GM23338 (cell line): ENCODE results near the gene PHETA2. TPM values are rescaled to one million over a fixed set of nuclear protein-coding genes. Genes with fewer than 3 reads are reported as not detected.

Source experiments
- ATAC-seq: fragments of 200-7000 bp; cut with Tn5 transposase; 3 replicates; pipeline ENCODE4 v1.9.1; 2020
- DNase-seq: peaks from one replicate; pipeline ENCODE4 v3.0.0-alpha.2; 2015; ENCODE audit warnings: low spot score
- H2AFZ ChIP-seq: fragments of 200-600 bp; sonication (generic); 2 replicates; pipeline ENCODE4 v1.8.0; 2016; ENCODE audit warnings: antibody characterized with exemption, mild to moderate bottlenecking, moderate library complexity
- H3F3A ChIP-seq: fragments of 200-600 bp; sonication (generic); replicated peaks from 2 replicates; pipeline ENCODE4 v1.8.0; 2017; ENCODE audit warnings: antibody characterized with exemption, mixed run types, low read depth
- H3K27ac ChIP-seq: fragments of 200-600 bp; sonication (generic); 2 replicates; pipeline ENCODE4 v1.6.1; 2016; ENCODE audit warnings: low read depth
- H3K27me3 ChIP-seq: fragments of 200-600 bp; sonication (generic); 2 replicates; pipeline ENCODE4 v1.8.0; 2016; ENCODE audit warnings: mild to moderate bottlenecking, mixed run types, moderate library complexity; ENCODE audit not compliant: insufficient read depth
- H3K36me3 ChIP-seq: fragments of 200-600 bp; sonication (generic); 2 replicates; pipeline ENCODE4 v1.8.0; 2016; ENCODE audit warnings: mild to moderate bottlenecking; ENCODE audit not compliant: insufficient read depth
- H3K4me1 ChIP-seq: fragments of 200-600 bp; sonication (generic); 2 replicates; pipeline ENCODE4 v1.8.0; 2016; ENCODE audit warnings: mild to moderate bottlenecking, moderate library complexity; ENCODE audit not compliant: insufficient read depth
- H3K4me2 ChIP-seq: fragments of 200-600 bp; sonication (generic); 2 replicates; pipeline ENCODE4 v1.7.1; 2017; ENCODE audit warnings: mixed run types
- H3K4me3 ChIP-seq: fragments of 200-600 bp; sonication (generic); 2 replicates; pipeline ENCODE4 v1.6.1; 2016; ENCODE audit warnings: mixed run types
- H3K79me2 ChIP-seq: fragments of 200-600 bp; sonication (generic); replicated peaks from 2 replicates; pipeline ENCODE4 v1.8.0; 2017; ENCODE audit warnings: mild to moderate bottlenecking; ENCODE audit not compliant: insufficient read depth
- H3K9me2 ChIP-seq: fragments of 200-600 bp; sonication (generic); 2 replicates; pipeline ENCODE4 v1.8.0; 2017; ENCODE audit not compliant: insufficient read depth
- H4K20me1 ChIP-seq: fragments of 200-600 bp; sonication (generic); replicated peaks from 2 replicates; pipeline ENCODE4 v1.8.0; 2017; ENCODE audit warnings: mild to moderate bottlenecking; ENCODE audit not compliant: insufficient read depth
- H3K27ac Mint-ChIP-seq: 2 replicates; pipeline ENCODE4 v1.8.0; 2020; ENCODE audit warnings: inconsistent platforms, mild to moderate bottlenecking, moderate library complexity, mixed read lengths
- H3K27me3 Mint-ChIP-seq: 3 replicates; pipeline ENCODE4 v1.8.0; 2022; ENCODE audit warnings: low read depth, mild to moderate bottlenecking, moderate library complexity, mixed read lengths, inconsistent platforms; ENCODE audit not compliant: insufficient read depth, poor library complexity
- H3K36me3 Mint-ChIP-seq: 3 replicates; pipeline ENCODE4 v1.8.0; 2021; ENCODE audit warnings: low read depth, mild to moderate bottlenecking, inconsistent platforms, moderate library complexity, mixed read lengths
- H3K4me1 Mint-ChIP-seq: 3 replicates; pipeline ENCODE4 v1.8.0; 2020; ENCODE audit warnings: mild to moderate bottlenecking, inconsistent platforms, mixed read lengths
- H3K4me3 Mint-ChIP-seq: 3 replicates; pipeline ENCODE4 v1.8.0; 2021; ENCODE audit warnings: moderate library complexity, mild to moderate bottlenecking, inconsistent platforms, mixed read lengths
- H3K9me3 Mint-ChIP-seq: 3 replicates; pipeline ENCODE4 v1.8.0; 2020; ENCODE audit warnings: moderate library complexity, mild to moderate bottlenecking, inconsistent platforms, mixed read lengths
- CREB1 ChIP-seq: fragments of 250-450 bp; sonication (Bioruptor Pico); IDR thresholded peaks from 2 replicates; pipeline ENCODE4 v1.5.0; 2020; ENCODE audit warnings: low read depth, mild to moderate bottlenecking, moderate library complexity
- POLR2AphosphoS5 ChIP-seq: IDR thresholded peaks from 2 replicates; pipeline ENCODE4 v1.6.1; 2016; ENCODE audit warnings: antibody characterized with exemption, low read depth
- ZNF114 ChIP-seq: fragments of 250-450 bp; sonication (Bioruptor Pico); IDR thresholded peaks from 2 replicates; pipeline ENCODE4 v1.5.0; 2020; ENCODE audit warnings: mild to moderate bottlenecking, moderate library complexity
- polyA plus RNA-seq: library from polyadenylated mRNA; unstranded; fragments of >200 nt; fragmentation: Nextera tagmentation; extraction: Ambion mirVana; gene quantifications from 2 replicates; pipeline ENCODE4 v1.2.1, GENCODE V29; 2016
- total RNA-seq: library from RNA; depleted of rRNA; stranded (reverse); fragments of >200 nt; shearing (Covaris generic); gene quantifications from 2 replicates; pipeline ENCODE4 v1.2.3, GENCODE V29; 2014
- TF ChIP-seq, protein P1 (sequence below), 2 experiments: fragments of 200-600 bp in 1 of 2; sonication (generic) in 1 of 2; conservative IDR thresholded peaks; 2 replicates each; pipeline versions ENCODE4 v1.5.1 to v1.6.1; 2016 to 2017; ENCODE audit warnings: antibody characterized with exemption in 2 of 2, low read depth in 2 of 2, mild to moderate bottlenecking in 2 of 2, moderate library complexity in 1 of 2
- TF ChIP-seq, protein P2 (sequence below): fragments of 250-450 bp; sonication (Bioruptor Pico); IDR thresholded peaks from 2 replicates; pipeline ENCODE4 v1.5.0; 2020; ENCODE audit warnings: mild to moderate bottlenecking, moderate library complexity
- TF ChIP-seq, protein P3 (sequence below): IDR thresholded peaks from 2 replicates; pipeline ENCODE4 v1.6.1; 2016; ENCODE audit warnings: antibody characterized with exemption

Gene PHETA2
- total and polyA plus RNA-seq, 2 experiments from 2014 or later, result 4.5 to 7.6 TPM

DNA sequence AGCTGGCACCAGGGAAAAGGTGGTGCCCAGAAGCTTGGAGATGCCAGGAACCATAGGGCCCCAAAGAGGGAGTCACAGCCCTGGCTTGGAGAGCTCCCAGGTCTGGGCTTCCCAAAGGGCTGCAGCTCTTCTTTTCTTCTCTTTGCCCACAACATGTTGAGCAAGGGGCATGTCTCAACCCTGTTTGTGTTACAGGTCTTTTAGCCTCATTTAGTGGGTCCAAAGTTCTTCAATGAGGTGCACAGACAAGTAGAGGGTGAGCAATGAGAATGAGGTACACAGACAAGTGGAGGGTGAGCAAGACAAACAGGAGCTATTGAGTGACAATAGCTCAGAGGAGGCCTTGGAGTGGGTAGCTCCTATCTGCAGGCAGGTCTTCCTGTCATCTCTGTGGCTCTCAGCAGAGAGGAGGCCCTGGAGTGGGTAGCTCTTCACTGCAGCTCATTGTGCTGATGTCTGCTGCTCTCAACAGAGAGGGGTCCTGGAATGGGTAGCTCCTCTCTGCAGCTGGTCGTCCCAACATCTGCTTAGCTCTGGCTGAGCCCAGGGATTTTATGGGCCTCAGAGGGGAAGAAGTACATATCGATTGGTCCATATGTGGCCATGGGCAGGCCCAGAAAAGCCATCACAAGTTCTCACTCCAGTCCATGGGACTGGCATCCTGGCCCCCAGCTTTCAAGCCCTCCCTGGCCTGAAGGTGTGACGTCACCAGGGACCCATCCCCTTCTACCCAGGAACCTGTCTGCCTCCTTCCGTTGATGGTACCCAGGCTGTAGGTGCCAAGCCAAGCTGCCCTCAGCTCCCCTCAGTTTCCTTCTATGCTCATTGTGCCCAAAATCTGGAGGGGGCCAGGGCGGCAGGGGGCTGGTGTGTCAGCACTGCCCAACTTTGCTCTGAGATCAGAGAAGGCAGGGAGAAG, 40.5 kb upstream of the PHETA2 start:
- no peak overlapping the region for H3K27ac Mint-ChIP-seq

More for the DNA sequence above, 40.5 kb upstream of the PHETA2 start:
- Histone ChIP-seq H3K4me2 (no peak overlapping the region), H3K4me1 (no peaks in the 10 kb centered on the region), H3K27me3 (no peaks in the 10 kb centered on the region), H4K20me1 (no peaks in the 10 kb centered on the region), H3K9me2 (no peaks in the 10 kb centered on the region; the same call in 1 of the 2 replicates), H3K27ac (no peak overlapping the region), H3K4me3 (no peak overlapping the region), H3K36me3 (no peaks in the 10 kb centered on the region), H2AFZ (no peak overlapping the region), H3F3A (no peaks in the 10 kb centered on the region), H3K79me2 (no peaks in the 10 kb centered on the region)
- ATAC-seq, result no peak
- H3K4me1 Mint-ChIP-seq, result no peaks in the 10 kb centered on the region
- H3K27me3 Mint-ChIP-seq, result peaks cover 11% of the 10 kb centered on the region
- H3K36me3 Mint-ChIP-seq, result peaks cover 14% of the 10 kb centered on the region; the same call in 2 of the 3 replicates
- H3K4me3 Mint-ChIP-seq, result no peak overlapping the region
- no peak for DNase-seq
- H3K9me3 Mint-ChIP-seq, result peaks cover 29% of the 10 kb centered on the region
- TF ChIP-seq ZNF114 (CRISPR knock-in tag) (no peak), POLR2AphosphoS5 (no peak), CREB1 (CRISPR knock-in tag) (no peak)
- TF ChIP-seq, protein P1, sequence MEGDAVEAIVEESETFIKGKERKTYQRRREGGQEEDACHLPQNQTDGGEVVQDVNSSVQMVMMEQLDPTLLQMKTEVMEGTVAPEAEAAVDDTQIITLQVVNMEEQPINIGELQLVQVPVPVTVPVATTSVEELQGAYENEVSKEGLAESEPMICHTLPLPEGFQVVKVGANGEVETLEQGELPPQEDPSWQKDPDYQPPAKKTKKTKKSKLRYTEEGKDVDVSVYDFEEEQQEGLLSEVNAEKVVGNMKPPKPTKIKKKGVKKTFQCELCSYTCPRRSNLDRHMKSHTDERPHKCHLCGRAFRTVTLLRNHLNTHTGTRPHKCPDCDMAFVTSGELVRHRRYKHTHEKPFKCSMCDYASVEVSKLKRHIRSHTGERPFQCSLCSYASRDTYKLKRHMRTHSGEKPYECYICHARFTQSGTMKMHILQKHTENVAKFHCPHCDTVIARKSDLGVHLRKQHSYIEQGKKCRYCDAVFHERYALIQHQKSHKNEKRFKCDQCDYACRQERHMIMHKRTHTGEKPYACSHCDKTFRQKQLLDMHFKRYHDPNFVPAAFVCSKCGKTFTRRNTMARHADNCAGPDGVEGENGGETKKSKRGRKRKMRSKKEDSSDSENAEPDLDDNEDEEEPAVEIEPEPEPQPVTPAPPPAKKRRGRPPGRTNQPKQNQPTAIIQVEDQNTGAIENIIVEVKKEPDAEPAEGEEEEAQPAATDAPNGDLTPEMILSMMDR (conservative IDR thresholded peaks at IDR 0.05; ENCODE audit: low read depth in 2 of 2), result no peak
- TF ChIP-seq, protein P2, sequence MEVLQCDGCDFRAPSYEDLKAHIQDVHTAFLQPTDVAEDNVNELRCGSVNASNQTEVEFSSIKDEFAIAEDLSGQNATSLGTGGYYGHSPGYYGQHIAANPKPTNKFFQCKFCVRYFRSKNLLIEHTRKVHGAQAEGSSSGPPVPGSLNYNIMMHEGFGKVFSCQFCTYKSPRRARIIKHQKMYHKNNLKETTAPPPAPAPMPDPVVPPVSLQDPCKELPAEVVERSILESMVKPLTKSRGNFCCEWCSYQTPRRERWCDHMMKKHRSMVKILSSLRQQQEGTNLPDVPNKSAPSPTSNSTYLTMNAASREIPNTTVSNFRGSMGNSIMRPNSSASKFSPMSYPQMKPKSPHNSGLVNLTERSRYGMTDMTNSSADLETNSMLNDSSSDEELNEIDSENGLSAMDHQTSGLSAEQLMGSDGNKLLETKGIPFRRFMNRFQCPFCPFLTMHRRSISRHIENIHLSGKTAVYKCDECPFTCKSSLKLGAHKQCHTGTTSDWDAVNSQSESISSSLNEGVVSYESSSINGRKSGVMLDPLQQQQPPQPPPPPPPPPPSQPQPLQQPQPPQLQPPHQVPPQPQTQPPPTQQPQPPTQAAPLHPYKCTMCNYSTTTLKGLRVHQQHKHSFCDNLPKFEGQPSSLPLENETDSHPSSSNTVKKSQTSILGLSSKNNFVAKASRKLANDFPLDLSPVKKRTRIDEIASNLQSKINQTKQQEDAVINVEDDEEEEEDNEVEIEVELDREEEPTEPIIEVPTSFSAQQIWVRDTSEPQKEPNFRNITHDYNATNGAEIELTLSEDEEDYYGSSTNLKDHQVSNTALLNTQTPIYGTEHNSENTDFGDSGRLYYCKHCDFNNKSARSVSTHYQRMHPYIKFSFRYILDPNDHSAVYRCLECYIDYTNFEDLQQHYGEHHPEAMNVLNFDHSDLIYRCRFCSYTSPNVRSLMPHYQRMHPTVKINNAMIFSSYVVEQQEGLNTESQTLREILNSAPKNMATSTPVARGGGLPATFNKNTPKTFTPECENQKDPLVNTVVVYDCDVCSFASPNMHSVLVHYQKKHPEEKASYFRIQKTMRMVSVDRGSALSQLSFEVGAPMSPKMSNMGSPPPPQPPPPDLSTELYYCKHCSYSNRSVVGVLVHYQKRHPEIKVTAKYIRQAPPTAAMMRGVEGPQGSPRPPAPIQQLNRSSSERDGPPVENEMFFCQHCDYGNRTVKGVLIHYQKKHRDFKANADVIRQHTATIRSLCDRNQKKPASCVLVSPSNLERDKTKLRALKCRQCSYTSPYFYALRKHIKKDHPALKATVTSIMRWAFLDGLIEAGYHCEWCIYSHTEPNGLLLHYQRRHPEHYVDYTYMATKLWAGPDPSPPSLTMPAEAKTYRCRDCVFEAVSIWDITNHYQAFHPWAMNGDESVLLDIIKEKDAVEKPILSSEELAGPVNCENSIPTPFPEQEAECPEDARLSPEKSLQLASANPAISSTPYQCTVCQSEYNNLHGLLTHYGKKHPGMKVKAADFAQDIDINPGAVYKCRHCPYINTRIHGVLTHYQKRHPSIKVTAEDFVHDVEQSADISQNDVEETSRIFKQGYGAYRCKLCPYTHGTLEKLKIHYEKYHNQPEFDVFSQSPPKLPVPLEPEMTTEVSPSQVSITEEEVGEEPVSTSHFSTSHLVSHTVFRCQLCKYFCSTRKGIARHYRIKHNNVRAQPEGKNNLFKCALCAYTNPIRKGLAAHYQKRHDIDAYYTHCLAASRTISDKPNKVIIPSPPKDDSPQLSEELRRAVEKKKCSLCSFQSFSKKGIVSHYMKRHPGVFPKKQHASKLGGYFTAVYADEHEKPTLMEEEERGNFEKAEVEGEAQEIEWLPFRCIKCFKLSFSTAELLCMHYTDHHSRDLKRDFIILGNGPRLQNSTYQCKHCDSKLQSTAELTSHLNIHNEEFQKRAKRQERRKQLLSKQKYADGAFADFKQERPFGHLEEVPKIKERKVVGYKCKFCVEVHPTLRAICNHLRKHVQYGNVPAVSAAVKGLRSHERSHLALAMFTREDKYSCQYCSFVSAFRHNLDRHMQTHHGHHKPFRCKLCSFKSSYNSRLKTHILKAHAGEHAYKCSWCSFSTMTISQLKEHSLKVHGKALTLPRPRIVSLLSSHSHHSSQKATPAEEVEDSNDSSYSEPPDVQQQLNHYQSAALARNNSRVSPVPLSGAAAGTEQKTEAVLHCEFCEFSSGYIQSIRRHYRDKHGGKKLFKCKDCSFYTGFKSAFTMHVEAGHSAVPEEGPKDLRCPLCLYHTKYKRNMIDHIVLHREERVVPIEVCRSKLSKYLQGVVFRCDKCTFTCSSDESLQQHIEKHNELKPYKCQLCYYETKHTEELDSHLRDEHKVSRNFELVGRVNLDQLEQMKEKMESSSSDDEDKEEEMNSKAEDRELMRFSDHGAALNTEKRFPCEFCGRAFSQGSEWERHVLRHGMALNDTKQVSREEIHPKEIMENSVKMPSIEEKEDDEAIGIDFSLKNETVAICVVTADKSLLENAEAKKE, result no peak
- TF ChIP-seq, protein P3, sequence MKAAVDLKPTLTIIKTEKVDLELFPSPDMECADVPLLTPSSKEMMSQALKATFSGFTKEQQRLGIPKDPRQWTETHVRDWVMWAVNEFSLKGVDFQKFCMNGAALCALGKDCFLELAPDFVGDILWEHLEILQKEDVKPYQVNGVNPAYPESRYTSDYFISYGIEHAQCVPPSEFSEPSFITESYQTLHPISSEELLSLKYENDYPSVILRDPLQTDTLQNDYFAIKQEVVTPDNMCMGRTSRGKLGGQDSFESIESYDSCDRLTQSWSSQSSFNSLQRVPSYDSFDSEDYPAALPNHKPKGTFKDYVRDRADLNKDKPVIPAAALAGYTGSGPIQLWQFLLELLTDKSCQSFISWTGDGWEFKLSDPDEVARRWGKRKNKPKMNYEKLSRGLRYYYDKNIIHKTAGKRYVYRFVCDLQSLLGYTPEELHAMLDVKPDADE, result no peak
